Measurements from ENCODE around the gene CCDC97. TPM values are rescaled to one million over a fixed set of nuclear protein-coding genes. Genes with fewer than 3 reads are reported as not detected.

Gene CCDC97
- total and polyA plus RNA-seq, 2 of the 8 experiments (the other 6 are each of a cell fraction or from before 2014, with no cell fraction given), result 19.8 to 27.1 TPM

- H3K4ac ChIP-seq (replicated peaks; ENCODE audit: insufficient read length, low read depth, low read length), result no peak overlapping the region
- no peak overlapping the region for H3K23ac ChIP-seq (ENCODE audit: insufficient read length)
- H3K4me1 ChIP-seq (replicated peaks in 1 of 4; ENCODE audit: control insufficient read depth in 3 of 4, insufficient read depth in 4 of 4, low read length in 3 of 4), result peaks cover 0 to 5% (median 2%) of the 10 kb centered on the region in 4 experiments; a peak in 5 of 7 replicates
- no peaks in the 10 kb centered on the region for H4K20me1 ChIP-seq (replicated peaks in 1 of 2; ENCODE audit: control insufficient read depth in 1 of 2, insufficient read depth in 2 of 2, low read length in 2 of 2)
- no peak overlapping the region for H3K4me3 ChIP-seq (ENCODE audit: extremely low read depth in 1 of 4, insufficient read depth in 2 of 4, low read depth in 3 of 4, low read length in 4 of 4)
- no peak overlapping the region for H3K56ac ChIP-seq (replicated peaks; ENCODE audit: insufficient read length, low read depth, low read length)
- H3K27me3 ChIP-seq (replicated peaks in 1 of 4; ENCODE audit: control insufficient read depth in 3 of 4, extremely low read depth in 1 of 4, insufficient read depth in 3 of 4, low read length in 3 of 4), result peaks cover 0 to 9% (median 2%) of the 10 kb centered on the region in 4 experiments; a peak in 4 of 7 replicates
- H2AK5ac ChIP-seq (ENCODE audit: low read depth, low read length), result no peak overlapping the region
- H3K4me2 ChIP-seq (ENCODE audit: insufficient read depth in 1 of 2, low read depth in 2 of 2, low read length in 2 of 2), result no peak overlapping the region
- no peak overlapping the region for H2BK15ac ChIP-seq (ENCODE audit: low read length)
- H3K79me1 ChIP-seq (ENCODE audit: low read depth, low read length), result no peaks in the 10 kb centered on the region; the same call in 1 of the 2 replicates
- no peak overlapping the region for H3K14ac ChIP-seq (ENCODE audit: insufficient read length)
- H4K8ac ChIP-seq (ENCODE audit: extremely low read depth, insufficient read depth, low read length), result no peak overlapping the region
- no peaks in the 10 kb centered on the region for H3K9me3 ChIP-seq (ENCODE audit: insufficient read depth in 2 of 2, low read depth in 1 of 2, low read length in 1 of 2)
- no peak overlapping the region for H4K5ac ChIP-seq (ENCODE audit: insufficient read length, low read depth, low read length)
- ChIA-PET POLR2A (ENCODE audit: partially characterized antibody) (interaction anchor here (1.5 to 2.2 kb wide), 2 partner anchors 7 to 9 kb away, joined by 3 to 8 read pairs; partner anchors contain the start of gene B9D2), CTCF (ENCODE audit: partially characterized antibody) (interaction anchor here (0.6 to 3.0 kb wide), 4 partner anchors 8 to 51 kb away, joined by 3 to 11 read pairs (median 4); partner anchors contain the start of gene B9D2)
- 94% methylated on average over 2 of the region's 2 CpGs; no CpG with 5 or more reads in 1 of the 2 experiments for WGBS, 2 experiments (ENCODE audit: extremely low coverage in 1 of 2, insufficient coverage in 1 of 2, insufficient read length in 1 of 2, insufficient replicate concordance in 2 of 2, low coverage in 1 of 2, low lambda C conversion rate in 2 of 2, missing lambda C conversion rate in 1 of 2)
- no peak overlapping the region for H2BK12ac ChIP-seq (ENCODE audit: low read depth, low read length)
- H2BK120ac ChIP-seq (replicated peaks; ENCODE audit: low read depth, low read length), result no peak overlapping the region
- DNase-seq (ENCODE audit: low read depth in 1 of 2, low spot score in 2 of 2) (no peak), FAIRE-seq (no peak)
- H3K23me2 ChIP-seq (ENCODE audit: low read depth, low read length), result peaks cover 12% of the 10 kb centered on the region
- no peak overlapping the region for H3K9ac ChIP-seq (replicated peaks in 1 of 4; ENCODE audit: extremely low read depth in 1 of 4, low read depth in 3 of 4, low read length in 3 of 4)
- no peak overlapping the region for H3K27ac ChIP-seq (ENCODE audit: low read depth, low read length)
- no peak overlapping the region for H2AFZ ChIP-seq (ENCODE audit: low read length)
- no peak overlapping the region for H2BK20ac ChIP-seq (ENCODE audit: low read length)
- H4K91ac ChIP-seq (replicated peaks; ENCODE audit: insufficient read length, low read length), result no peak overlapping the region
- no peaks in the 10 kb centered on the region for H3K36me3 ChIP-seq (ENCODE audit: control insufficient read depth in 2 of 4, insufficient read depth in 4 of 4, low read length in 3 of 4)
- no peak overlapping the region for H2BK5ac ChIP-seq (ENCODE audit: low read depth, low read length)
- H3K18ac ChIP-seq (ENCODE audit: extremely low read depth, low read length), result no peak overlapping the region
- no peaks in the 10 kb centered on the region for H3K79me2 ChIP-seq (ENCODE audit: control insufficient read depth in 1 of 2, insufficient read depth in 2 of 2, low read length in 2 of 2)
- TF ChIP-seq SIX5 (IDR thresholded peaks at IDR 0.05; ENCODE audit: low read depth, low read length), result no peak
- TF ChIP-seq RXRA (IDR thresholded peaks at IDR 0.05; ENCODE audit: insufficient read depth, low read depth, low read length), result no peak
- TF ChIP-seq TEAD4 (IDR thresholded peaks at IDR 0.05; ENCODE audit: low read depth, low read length), result no peak
Observed at GRCh38 chr19:41372501-41372900, 62.5 kb downstream of the CCDC97 start.

All from H1 (cell line).